ENCODE data around the gene TRPC4AP. TPM values are rescaled to one million over a fixed set of nuclear protein-coding genes. Genes with fewer than 3 reads are reported as not detected.

TRPC4AP gene
- total and polyA plus RNA-seq, 2 of the 8 experiments (the other 6 are each of a cell fraction or from before 2014, with no cell fraction given) = 73.1 to 74.8 TPM

DNA sequence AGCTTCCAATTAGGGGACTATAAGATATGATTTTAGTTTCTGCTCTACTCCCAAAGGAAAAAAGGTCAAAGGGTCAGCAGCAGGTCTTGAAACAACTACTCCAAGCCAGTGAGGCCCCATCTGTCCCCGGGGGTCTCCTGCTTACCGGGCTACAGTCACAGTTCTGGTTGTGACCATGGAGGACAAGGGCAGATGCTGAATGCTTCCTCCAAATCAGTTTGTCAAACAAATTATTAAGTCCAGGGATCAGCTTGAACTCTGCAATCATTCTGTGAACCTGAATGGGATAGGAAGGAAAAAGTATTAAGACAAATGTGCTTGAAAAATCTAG is 76.8 kb downstream of the TRPC4AP start:
- Histone ChIP-seq H3K18ac (ENCODE audit: extremely low read depth, low read length) (no peak overlapping the region), H3K4me2 (ENCODE audit: insufficient read depth in 1 of 2, low read depth in 2 of 2, low read length in 2 of 2) (no peak overlapping the region), H3K4ac (replicated peaks; ENCODE audit: insufficient read length, low read depth, low read length) (no peak overlapping the region), H3K9ac (replicated peaks in 1 of 4; ENCODE audit: extremely low read depth in 1 of 4, low read depth in 3 of 4, low read length in 3 of 4) (no peak overlapping the region), H3K23me2 (ENCODE audit: low read depth, low read length) (no peaks in the 10 kb centered on the region), H4K91ac (replicated peaks; ENCODE audit: insufficient read length, low read length) (no peak overlapping the region), H4K5ac (ENCODE audit: insufficient read length, low read depth, low read length) (no peak overlapping the region), H2BK15ac (ENCODE audit: low read length) (no peak overlapping the region), H2BK20ac (ENCODE audit: low read length) (no peak overlapping the region), H2AK5ac (ENCODE audit: low read depth, low read length) (no peak overlapping the region), H3K79me1 (ENCODE audit: low read depth, low read length) (no peaks in the 10 kb centered on the region), H3K27me3 (replicated peaks in 1 of 4; ENCODE audit: control insufficient read depth in 3 of 4, extremely low read depth in 1 of 4, insufficient read depth in 3 of 4, low read length in 3 of 4) (no peaks in the 10 kb centered on the region), H4K20me1 (replicated peaks in 1 of 2; ENCODE audit: control insufficient read depth in 1 of 2, insufficient read depth in 2 of 2, low read length in 2 of 2) (peaks cover 2 to 13% of the 10 kb centered on the region in 2 experiments), H2BK12ac (ENCODE audit: low read depth, low read length) (no peak overlapping the region), H2BK5ac (ENCODE audit: low read depth, low read length) (no peak overlapping the region), H3K4me1 (replicated peaks in 1 of 4; ENCODE audit: control insufficient read depth in 3 of 4, insufficient read depth in 4 of 4, low read length in 3 of 4) (no peaks in the 10 kb centered on the region), H3K9me3 (ENCODE audit: insufficient read depth in 2 of 2, low read depth in 1 of 2, low read length in 1 of 2) (no peaks in the 10 kb centered on the region), H3K36me3 (ENCODE audit: control insufficient read depth in 2 of 4, insufficient read depth in 4 of 4, low read length in 3 of 4) (peaks cover 14 to 61% (median 29%) of the 10 kb centered on the region in 4 experiments), H3K4me3 (ENCODE audit: extremely low read depth in 1 of 4, insufficient read depth in 2 of 4, low read depth in 3 of 4, low read length in 4 of 4) (no peak overlapping the region), H2BK120ac (replicated peaks; ENCODE audit: low read depth, low read length) (no peak overlapping the region), H4K8ac (ENCODE audit: extremely low read depth, insufficient read depth, low read length) (no peak overlapping the region), H3K79me2 (ENCODE audit: control insufficient read depth in 1 of 2, insufficient read depth in 2 of 2, low read length in 2 of 2) (no peaks in the 10 kb centered on the region), H2AFZ (ENCODE audit: low read length) (no peak overlapping the region), H3K23ac (ENCODE audit: insufficient read length) (no peak overlapping the region), H3K56ac (replicated peaks; ENCODE audit: insufficient read length, low read depth, low read length) (no peak overlapping the region), H3K14ac (ENCODE audit: insufficient read length) (no peak overlapping the region), H3K27ac (ENCODE audit: low read depth, low read length) (no peak overlapping the region)
- POLR2A ChIA-PET (ENCODE audit: partially characterized antibody) = no interaction called here
- 95% methylated on average over 2 of the region's 2 CpGs; no CpG with 5 or more reads in 1 of the 2 experiments for WGBS, 2 experiments (ENCODE audit: extremely low coverage in 1 of 2, insufficient coverage in 1 of 2, insufficient read length in 1 of 2, insufficient replicate concordance in 2 of 2, low coverage in 1 of 2, low lambda C conversion rate in 2 of 2, missing lambda C conversion rate in 1 of 2)
- DNase-seq (ENCODE audit: low read depth in 1 of 2, low spot score in 2 of 2) (no peak), FAIRE-seq (no peak)
- CTCF ChIA-PET (ENCODE audit: partially characterized antibody) = interaction anchor here (0.9 to 9.9 kb wide), 3 partner anchors 14 to 24 kb away, joined by 3 to 44 read pairs (median 4); no protein-coding TSS in a partner anchor
- TF ChIP-seq BACH1 (IDR thresholded peaks at IDR 0.05; ENCODE audit: low read length) (no peak), CTBP2 (IDR thresholded peaks at IDR 0.05; ENCODE audit: borderline replicate concordance, insufficient read depth, insufficient read length, low read length) (no peak), CEBPB (IDR thresholded peaks at IDR 0.05; ENCODE audit: low read depth, low read length) (no peak), YY1 (IDR thresholded peaks at IDR 0.05; ENCODE audit: low read depth, low read length) (no peak), EZH2 (IDR thresholded peaks at IDR 0.05; ENCODE audit: low read depth, low read length, severe bottlenecking) (no peak), KDM1A (IDR thresholded peaks at IDR 0.05; ENCODE audit: borderline replicate concordance, low read length) (no peak)

All from H1 (cell line).